Raji (cell line): ENCODE data around the gene LTBR.

Experiments used
- POLR2A ChIP-seq: IDR thresholded peaks from 2 replicates; pipeline ENCODE4 v1.6.1; 2011; ENCODE audit warnings: low read depth, low read length, control low read depth; ENCODE audit not compliant: insufficient read depth

Gene LTBR

DNA sequence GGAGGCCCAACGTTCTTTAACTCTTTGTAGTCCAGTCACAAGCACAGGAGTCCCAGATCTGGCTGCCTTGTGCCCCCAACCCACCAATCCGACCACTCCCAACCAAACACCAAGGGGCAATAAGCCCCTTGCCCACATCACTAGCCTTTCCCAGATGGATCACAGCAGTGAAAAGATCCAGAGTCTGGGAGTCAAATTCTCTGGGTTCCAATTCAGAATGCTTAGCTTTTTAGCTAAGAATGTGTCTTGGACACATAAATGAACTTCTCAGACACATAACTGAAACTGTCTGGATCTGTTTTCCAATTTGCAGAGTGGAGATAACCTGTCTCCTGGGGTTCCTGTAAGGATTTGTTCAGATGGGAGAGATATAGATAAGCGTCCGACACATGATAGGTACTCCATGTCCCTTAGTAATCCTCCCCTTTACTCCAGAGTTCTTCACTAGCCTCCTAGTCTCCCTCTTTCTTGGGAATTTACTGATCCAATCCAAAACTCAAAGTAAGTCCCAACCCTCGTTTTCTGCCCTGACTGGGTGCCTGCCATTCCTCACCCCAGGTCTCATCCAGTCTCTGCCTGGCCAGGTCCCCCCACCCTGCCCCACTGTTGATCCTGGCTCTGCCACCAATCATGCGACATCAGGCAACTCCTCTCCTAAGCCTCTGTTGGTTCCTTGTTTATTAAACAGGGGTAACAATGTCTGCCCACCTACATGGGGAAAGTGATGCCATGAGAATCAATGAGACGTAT lies 41.6 kb upstream of the LTBR start:
- TF ChIP-seq POLR2A, result no peak

DNA sequence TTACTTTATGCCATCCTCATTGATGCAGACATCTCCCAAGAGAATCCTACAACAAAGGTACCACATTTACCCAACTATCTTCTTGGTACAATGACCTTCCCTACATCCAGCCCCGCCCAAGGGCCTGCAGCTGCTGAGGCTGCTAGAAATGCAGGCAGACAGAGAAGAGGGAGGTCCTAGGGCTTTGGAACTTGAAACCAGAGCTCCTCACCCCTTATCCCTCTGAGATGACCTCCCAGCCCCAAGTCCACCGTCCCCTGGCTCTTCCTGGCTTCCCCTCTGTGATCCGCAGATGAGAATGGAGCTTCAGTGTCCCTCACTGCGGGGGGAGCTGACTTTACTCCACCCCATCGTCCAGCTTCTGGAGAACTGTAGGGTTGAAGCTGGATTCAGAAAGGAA lies 40.4 kb upstream of the LTBR start:
- no peak for TF ChIP-seq POLR2A

DNA sequence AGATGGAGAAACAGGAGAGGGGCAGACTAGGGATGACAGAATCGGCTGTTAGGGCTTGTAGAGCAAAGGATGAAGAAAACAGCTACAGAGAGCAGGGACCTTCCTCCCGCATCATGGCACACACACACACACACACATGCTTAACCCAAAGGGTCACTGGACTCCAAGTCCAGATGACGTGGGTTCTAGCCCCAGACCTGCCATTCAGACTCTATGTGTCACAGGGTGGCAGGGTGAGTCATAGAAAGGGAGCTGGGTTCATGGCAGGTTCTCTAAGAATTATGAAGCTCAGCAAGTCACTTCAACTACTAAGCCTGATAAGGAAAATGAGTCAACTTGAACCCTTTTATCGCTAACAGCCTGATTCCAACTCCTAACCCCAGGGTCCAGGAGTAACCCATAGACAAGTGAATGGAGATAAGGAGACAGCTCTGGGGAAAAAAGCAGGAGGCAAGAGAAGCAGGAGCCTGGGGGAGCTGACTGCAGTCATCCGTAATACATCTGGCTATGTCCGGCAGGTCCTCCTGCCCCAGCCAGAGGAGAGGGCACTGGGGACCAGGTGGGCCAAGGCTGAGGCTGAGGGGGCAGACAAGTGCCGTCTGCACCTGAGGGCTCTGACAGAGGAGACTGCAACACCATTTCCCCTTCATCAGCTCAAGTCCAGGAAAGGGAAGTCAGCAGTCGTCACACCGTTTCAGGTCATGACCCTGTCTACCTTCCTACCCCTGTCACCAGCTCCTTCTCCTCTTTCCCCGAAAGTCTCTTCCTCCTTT lies 38.5 kb upstream of the LTBR start:
- no peak for TF ChIP-seq POLR2A

DNA sequence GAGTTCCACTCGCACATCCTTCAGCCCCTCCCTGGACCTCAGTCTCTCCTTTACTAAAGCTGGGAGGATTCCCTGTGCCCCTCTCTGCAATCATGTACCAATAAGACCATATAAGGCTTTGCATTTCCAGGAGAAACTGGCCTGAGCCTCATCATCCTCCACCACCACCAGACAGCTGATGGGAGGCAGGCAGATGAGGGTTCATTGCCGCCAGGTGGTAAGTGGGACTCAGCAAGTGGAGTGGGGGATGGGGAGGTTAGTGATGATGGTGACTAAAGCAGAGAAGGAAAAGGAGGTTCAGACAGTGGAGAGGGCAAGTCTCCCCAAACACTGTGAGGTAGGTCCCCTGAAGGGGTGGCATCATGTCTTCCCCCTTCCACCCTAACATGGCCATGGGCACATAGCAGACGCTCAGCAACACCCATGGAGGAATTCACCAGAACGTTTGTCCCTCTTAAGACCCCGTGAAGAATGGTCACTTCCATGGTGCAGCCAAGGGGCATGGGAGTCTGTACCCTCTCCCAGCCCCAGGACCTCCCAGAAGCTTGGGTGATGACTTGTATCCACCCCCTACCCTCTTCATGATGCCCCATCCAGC lies 37.6 kb upstream of the LTBR start:
- no peak for TF ChIP-seq POLR2A

DNA sequence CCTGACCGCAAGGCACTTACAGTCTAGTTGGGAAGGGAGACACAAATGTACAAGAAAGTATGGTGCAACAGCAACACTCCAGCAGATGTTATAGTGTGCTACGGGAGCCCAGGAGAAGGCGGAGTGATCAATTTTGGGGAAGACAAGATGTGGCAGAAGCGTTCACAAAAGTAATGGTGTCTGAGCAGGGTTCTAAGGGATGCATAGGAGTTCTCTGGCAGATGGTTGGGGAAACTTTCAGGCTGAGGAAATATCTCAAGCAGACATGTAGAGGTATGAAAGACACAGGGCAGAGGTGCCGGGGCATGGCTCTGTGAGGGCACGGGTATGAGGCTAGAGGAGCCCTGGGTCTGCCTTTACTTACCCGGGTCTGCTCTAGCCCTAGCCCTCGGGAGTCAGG lies 37.0 kb upstream of the LTBR start:
- no peak for TF ChIP-seq POLR2A

DNA sequence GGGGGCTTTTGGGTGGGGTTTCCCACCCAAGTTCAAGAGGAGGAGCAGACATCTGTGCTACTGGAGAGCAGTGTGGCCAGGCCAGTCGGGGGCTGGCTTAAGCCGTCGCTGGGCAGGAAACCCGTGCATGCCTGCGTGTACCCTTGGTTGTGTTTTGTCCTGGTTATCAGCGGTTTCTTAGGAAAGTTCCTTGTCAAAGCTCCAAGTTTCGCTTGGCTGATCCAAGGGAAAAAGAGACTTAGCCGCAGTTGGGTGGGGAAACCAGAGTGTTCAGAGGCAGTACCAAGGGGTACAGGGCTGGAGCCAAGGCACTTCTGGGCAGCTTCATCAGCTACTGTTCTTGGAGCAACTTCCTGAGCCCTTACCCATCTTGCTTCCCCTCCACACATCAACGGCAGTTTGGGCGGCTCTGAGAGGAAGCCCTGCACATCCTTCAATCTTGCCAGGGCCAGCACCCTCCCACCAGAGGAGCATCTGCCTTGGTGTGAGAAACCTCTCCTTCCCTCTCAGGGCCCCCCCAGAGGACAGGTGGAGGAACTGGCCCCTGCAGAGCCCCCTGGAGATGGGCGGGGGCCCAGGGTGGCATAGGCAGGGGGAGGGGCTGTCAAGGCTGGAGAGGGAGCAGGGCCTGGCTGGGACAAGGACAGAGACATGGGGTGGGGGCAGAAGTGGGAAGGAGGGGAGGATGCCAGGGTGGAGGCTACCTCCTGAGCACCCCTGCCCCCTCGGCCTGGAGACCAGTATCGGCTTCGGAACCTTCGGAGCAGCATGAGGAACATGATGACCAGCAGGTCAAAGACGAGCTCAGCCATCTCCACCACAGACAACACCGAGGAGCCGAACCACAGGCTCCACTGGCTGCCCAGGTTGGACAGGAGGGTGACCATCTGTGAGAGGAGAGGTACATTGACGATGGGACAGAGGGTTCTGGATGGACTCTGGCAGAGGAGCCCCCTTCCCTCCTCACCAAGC lies 36.3 kb upstream of the LTBR start:
- TF ChIP-seq POLR2A, result no peak

DNA sequence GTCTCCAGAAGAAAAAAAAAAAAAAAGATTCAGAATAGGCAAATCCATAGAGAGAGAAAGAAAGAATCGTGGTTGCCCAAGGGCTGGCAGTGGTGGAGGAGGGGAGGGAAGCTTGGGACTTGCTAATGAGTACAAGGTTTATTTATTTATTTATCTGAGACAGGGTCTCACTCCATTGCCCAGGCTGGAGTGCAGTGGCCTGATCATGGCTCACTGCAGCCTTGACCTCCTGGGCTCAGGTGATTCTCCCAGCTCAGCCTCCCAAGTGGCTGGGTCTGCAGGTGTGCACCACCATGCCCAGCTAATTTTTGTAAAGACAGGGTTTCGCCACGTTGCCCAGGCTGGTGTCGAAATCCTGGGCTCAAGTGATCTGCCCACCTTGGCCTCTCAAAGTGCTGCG lies 32.3 kb upstream of the LTBR start:
- TF ChIP-seq POLR2A, result no peak

DNA sequence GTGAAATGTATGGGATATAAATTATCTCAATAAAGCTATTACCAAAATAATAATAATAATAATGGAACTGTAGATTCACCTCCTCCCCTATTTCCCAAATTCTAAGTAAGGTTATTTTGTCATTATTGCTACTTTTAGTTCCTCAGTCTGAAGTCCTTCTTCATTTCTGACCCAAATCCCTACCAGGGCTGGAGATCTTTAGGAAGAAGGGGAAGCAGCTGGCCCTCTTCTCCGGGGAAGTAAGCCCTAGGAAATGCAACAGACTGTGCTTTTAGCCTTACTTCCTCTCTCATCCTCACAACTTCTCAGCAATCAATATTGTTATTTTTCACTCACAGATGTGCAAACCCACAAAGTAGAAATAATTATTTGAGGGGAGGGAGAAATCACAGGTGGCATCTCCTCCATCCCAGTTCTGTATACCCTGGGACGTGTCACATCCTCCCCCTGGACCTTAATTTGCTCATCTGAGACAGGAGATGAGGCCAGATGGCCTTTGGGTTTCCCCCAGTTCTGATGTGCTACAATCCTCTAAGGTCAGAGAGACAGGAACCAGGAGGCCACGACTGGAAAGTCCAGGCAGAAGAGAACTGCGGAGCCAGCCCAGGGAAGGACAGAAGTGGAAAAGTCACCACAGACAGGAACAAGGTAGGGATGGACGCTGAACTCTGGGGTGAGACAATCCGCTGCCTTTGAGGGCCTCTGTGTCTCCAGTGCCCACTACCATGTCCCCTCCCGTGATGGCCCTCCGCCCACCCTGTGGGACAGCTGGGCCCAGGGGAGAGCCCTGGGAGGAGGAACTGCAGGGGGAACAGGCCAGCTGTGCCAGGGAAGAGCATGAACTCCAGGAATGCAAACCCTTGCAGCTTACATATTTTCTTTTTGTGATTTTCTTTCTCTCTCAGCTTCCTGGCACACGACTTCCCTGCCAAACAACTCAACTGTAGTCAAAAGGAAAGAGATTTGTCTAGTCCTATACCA lies 31.5 kb upstream of the LTBR start:
- no peak for TF ChIP-seq POLR2A

DNA sequence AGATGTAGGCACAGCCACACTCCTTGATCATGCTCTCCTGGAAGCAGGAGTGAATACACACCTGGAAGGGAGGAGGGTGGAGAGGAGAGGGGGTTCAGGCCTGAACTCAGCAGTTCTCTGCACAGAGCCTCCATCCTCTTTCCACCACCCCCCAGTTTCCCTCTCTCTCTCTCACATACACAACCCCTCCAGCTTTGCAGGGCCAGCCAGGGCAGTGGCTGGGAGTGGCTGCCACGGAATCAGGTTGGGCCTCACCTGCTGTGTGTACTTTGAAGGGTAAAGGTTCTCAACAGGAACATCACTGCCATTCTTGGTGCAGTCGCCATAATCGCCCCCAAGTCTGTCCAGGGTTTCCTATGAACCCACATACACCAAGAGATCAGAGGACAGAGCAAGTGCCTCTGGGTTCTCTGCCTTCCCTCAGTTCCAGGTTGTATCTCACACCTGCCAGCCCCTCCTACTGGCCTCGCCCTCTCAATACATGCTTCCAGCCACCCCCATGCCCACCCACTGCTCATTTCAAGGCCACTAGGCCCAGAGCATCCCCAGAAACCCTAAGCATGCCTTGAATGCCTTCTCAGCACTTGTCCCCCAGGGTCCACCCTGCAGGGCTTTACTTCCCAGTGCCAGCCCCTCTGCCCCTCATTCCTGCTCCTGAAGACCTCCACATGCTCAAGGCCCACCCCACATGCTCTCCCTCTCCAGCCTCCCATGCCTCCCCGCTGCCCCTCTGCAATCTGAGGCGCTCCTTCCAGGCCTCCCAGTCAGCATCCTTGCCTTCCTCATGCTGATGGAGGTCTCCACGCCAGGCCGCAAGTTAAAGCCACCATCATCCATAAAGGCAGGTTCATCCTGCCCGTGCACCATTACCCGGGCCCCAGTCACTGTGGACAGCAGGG lies 29.2 kb upstream of the LTBR start:
- TF ChIP-seq POLR2A, result no peak

DNA sequence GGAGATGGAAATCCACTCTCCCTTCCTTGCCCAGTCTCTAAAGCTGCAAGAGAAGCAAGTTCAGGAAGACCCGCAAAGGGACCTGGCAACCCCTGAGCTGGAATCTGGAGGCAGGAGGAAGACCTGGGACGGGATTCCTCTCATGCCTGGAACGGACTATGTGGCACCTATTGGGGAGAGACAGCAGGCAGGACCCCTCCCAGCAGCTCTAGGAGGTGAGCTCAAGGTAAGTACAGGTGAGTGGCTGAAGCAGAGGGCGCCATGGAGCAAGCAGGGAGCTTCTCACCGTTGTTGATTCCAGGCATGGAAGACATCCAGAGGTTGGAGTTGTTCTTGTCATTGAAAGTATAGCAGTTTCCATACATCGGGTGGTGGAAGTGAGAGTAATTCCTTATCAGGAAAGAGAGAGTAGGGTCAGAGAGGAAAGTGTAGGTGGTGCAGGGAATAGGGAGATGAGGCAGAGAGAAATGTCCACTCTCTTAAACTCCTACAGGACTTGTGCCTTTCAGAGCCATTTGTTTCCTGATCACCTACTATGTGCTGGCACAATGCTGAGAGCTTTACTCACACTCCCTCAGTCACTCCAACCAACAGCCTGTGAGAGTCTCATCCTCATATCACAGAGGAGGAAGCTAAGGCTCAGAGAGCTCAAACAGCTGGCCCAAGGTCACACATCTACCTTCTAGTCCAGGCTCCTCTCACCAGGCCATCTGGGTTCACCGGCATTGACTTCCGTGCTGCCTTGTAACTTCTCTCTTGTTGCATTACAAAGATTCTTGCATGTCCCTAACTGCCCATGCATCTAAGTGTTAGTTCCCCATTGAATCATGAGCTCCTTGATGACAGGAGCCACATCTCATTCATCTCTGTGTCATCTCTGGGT lies 28.2 kb upstream of the LTBR start:
- no peak for TF ChIP-seq POLR2A

DNA sequence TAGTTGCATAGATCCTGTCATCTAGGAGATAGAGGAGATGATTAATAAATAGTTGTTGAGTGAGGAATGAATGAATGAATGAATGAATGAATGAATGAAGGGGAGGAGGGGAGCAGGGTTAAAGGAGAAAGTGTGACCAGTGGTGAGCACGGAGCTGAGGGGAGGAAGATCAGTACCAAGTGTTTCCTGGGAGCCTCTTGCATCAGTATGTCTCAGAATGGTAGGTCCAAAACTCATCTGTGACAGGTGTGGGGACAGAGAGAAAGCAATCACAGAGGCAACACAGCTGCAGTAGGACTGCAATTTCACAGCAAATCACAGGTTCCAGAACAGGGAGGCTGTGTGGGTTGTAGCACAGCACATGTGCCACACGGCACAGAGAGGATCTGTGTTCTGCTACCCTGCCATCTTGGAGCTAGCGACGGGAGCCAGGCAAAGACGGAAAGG lies 27.6 kb upstream of the LTBR start:
- TF ChIP-seq POLR2A, result no peak

DNA sequence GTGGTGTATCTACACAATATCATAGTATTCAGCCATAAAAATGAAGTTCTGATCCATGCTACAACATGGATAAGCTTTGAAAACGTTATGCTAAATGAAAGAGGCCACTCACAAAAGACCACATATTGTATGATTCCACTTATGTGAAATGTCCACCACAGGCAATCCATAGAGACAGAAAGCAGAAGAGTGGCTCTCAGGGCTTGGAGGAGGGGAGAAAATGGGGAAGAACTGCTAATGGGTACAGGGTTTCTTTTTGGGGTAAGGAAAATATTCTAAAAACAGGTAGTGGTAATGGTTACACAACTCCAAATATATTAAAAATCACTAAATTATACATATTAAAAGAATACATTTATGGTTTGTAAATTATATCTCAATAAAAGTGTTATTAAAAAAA lies 25.1 kb upstream of the LTBR start:
- no peak for TF ChIP-seq POLR2A
